Measurements from ENCODE around the gene TYW1.
"Not testable (repeated sequence)": the region's sequence is repeated elsewhere in the genome, so short reads cannot be mapped to it uniquely, and the experiment has no call there.

DNA sequence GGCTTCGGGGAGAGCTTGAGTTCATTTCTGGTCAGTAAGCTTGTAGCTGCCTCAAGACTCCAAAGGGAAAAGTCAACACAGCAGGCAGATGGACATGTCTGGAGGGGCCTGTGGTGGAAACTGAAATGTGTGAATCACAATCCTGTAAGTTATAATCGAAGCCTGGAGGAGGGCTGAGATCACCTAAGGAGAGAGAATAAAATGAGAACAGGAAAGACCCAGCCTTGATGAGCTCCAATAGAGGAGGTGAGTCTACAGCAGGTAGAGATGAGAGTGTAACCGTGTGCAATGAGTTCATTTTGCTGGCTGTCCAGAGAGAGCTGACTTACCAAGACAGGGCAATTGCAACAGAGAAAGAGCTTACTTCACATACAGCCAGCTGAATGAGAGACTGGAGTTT, 258.4 kb downstream of the TYW1 start:
- TF ChIP-seq, protein P1, sequence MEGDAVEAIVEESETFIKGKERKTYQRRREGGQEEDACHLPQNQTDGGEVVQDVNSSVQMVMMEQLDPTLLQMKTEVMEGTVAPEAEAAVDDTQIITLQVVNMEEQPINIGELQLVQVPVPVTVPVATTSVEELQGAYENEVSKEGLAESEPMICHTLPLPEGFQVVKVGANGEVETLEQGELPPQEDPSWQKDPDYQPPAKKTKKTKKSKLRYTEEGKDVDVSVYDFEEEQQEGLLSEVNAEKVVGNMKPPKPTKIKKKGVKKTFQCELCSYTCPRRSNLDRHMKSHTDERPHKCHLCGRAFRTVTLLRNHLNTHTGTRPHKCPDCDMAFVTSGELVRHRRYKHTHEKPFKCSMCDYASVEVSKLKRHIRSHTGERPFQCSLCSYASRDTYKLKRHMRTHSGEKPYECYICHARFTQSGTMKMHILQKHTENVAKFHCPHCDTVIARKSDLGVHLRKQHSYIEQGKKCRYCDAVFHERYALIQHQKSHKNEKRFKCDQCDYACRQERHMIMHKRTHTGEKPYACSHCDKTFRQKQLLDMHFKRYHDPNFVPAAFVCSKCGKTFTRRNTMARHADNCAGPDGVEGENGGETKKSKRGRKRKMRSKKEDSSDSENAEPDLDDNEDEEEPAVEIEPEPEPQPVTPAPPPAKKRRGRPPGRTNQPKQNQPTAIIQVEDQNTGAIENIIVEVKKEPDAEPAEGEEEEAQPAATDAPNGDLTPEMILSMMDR (IDR thresholded peaks at IDR 0.05) = not testable (repeated sequence)
- TF ChIP-seq POLR2A (IDR thresholded peaks at IDR 0.05) = not testable (repeated sequence)

Measured in adrenal gland (tissue), 5 donors.